Right kidney (tissue), 1 donor: ENCODE results near the gene SPECC1.
"Not testable (repeated sequence)": the region's sequence is repeated elsewhere in the genome, so short reads cannot be mapped to it uniquely, and the experiment has no call there.

Experiments
- DNase-seq: peaks from one replicate; pipeline ENCODE4 v3.0.0-alpha.2; 2016

The SPECC1 gene

DNA sequence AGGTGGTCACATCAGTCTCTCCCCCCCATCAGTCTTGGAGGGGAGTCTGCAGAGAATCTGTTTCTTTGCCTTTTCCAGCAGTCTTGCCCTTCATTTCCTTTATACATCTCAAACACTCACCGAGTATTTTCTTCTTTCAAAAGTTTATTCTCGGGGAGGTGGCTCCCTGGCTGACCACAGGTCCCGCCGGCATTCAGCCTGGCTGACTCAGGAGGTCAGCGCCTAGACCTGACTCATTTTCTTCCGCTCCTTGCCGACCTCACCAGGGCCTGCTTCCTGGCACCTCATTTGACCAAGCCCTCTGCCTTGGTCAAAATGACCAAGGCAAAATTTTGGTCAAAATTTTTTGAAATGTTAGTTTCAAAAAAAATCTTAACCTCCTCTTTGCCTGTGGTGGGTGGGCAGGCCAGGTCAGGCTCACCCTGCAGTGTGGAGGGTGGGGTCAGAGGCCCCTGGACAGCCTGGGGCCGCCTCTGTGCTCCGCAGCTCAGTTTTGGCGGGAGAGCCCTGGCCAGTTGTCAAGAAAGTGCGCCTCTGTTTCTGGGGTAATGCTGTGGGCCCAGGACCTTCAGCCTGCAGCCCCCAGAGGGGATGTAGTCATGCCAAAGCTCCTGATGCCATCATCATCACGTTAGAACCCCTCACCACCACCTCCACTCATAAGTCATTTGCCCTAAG is 165.6 kb downstream of the SPECC1 start:
- no peak for DNase-seq

DNA sequence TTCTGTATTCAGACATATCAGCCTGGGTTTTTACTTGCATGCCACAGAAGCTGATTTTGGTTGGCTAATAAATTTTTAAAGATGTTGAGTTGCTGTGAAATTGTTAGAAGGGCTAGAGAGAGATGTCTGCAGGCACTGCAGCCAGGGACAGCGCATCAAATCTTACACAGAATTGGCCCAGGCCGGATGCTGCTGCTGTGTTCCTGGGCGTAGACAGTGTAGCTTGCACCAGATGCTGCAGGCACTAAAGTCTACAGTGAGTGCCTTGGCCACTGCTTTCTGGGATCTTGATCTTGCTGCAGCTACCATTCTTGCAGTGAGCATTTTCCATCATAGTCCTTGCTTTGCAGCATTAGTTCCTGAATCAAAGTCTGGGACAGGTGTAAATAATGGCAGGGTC is 169.9 kb downstream of the SPECC1 start:
- no peak for DNase-seq

DNA sequence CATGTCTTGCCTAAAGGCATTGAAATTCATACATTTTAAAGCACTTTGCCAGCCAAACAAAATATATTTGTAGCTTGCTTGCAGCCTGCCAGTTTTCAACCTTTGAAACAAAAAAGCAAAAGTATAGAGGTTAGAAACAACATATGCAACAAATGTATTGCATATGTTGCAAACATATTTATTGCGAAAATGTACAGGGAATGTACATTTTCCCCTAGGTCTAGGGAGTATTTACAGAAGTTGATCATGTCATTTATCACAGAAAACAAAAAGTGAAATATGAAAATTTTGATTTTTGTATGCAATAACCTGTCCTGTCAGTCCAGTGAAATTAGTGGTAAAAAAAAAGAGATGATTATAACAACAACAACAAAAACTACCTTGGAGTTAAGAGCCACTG is 171.5 kb downstream of the SPECC1 start:
- DNase-seq = no peak

DNA sequence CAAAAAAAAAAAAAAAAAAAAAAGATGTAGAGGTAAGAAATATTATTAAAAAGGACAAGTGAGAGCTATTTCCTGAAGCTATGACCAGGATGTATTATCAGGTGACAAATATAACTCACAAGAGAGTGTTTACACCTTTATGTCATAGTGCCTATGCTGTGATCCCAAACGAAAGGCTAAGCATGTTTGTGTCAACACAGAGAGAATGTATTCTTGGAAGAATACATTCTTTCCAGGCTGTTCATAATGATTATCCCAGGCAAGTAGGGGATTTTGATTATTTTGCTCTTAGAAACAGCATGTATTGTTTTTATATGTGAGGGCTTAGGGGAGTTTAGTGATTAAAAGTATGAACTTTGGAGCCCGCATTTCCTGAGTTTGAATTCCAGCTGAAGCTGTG is 175.0 kb downstream of the SPECC1 start:
- no peak for DNase-seq

DNA sequence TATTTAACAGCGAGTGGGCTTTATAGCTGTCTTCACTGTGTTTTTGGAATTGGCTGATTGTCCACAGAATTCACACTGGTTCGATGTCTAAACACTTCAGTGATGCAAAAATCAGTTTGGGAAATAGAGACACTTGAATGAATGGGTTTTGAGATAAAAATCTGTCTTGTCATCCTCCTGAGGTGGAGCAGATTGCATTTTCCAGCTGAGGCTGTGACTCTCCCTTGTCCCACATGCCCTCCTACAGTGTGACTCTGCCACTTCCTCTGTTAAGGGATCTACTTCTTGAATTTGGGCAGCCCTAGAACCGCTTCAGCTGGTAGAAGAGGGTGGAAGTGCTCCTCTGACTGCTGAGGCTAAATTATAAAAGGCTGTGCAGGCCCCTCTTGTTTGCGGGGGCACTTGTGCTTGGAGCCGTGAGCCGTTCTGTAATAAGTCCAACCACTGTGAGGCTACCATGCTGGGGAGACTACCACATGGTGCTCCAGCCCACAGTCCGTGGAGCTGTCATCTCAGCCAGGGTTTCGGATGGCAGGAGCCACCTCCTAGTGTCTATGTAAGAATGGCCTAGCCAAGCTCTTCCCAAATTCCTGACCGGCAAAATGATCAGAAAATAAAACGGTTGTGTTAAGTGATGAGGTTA is 175.9 kb downstream of the SPECC1 start:
- DNase-seq = no peak

DNA sequence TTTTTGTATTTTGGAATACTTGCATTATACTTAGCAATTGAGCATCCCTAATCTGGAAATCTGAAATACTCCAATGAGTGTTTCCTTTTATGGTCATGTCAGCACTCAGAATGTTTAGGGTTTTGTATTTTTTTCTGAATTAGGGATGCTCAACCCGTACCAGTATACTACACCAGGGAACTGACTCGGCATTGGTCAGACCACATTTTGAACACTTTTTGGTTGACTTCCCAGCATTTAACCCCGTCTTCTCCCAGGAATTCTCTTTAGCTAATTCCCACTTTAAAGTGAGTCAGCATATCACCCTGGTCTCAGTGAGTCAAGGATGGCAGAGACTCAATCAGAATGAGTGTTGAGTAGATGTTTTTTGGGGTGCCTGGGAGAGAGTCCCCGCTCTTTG is 177.9 kb downstream of the SPECC1 start:
- no peak for DNase-seq

DNA sequence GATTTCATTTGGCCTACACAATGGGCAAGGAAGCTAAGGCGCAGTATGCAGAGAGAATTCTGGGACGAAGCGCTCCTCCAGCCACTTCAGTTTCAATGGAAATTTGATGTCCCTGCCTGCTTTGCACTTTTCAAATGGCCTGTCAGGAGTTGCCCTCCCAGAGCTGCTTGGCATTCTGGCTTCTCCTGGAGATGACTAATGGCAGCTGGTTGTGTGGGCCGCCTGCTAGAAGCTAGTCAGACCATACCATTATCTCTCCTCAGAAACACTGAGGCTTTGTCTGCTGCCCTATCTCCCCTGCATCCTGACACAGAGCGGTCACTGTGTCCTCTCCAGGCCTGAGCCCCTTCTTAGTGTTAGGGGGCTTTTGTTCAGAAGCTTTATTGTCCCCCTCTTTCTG is 180.1 kb downstream of the SPECC1 start:
- no peak for DNase-seq

DNA sequence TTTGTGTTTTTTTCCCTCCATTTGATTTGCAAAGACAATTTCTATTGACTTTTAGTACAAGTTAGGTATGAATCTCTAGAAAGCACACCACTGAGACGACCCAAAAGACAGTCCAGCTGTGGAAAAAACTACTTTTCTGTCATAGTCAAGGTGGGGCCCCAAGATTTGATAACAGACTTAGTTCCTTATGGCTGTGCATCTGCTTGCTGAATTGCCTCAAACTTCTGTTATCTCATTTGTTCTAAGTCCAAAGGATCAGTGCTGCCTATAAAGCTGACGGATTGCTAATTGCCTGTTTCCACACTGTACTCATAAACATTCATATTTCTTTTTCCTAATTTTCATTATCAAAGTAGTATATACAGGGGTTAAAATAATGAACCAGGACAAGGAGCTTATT is 180.8 kb downstream of the SPECC1 start:
- DNase-seq = no peak

DNA sequence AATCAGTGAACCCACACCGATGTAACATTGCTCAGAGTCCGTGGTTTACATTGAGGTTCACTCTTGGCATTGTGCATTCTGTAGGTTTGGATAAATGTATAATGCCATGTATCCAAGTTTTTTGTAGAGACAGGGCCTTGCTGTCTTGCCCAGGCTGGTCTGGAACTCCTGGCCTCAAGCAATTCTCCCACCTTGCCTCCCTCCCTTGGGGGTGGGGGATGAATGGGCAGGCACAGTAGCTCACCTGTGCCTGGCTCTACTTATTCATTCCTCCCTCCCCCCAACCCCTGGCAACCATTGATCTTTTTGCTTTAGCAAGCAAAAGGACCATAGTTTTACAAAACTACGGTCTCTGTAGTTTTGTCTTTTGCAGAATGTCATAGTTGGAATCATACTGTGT is 181.4 kb downstream of the SPECC1 start:
- no peak for DNase-seq

DNA sequence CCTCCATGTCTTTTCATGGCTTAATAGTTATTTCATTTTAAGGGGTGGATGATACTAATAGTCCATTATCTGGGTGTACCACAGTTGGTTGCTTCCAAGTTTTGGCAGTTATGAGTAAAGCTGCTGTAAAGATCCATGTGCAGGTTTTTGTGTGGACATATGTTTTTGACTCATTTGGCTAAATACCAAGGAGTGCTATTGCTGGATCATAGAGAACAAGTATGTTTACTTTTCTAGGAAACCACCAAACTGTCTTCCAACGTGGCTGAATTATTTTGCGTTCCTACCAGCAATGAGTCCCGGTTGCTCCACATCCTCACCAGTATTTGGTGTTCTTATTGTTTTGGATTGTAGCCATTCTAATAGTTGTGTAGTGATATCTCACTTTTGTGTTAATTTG is 181.9 kb downstream of the SPECC1 start:
- no peak for DNase-seq

DNA sequence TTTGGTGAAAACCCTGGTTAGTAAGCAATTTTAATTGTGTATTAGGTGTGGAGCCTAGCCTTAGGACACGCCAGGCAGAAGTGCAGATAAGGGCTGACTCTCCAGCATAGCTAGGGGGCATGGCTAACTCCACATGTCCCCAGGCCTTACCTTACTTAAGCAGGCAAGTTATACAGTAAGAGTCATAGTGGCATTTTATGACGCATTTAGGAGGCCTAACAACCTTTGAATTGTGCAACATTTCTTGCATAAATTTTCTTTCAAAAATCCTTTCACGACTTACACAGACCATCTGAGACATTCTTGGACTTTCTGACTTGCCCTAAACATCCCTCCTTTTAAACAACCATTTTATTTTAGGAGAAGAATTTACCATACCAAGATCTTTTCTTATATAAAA is 187.1 kb downstream of the SPECC1 start:
- not testable (repeated sequence) for DNase-seq

DNA sequence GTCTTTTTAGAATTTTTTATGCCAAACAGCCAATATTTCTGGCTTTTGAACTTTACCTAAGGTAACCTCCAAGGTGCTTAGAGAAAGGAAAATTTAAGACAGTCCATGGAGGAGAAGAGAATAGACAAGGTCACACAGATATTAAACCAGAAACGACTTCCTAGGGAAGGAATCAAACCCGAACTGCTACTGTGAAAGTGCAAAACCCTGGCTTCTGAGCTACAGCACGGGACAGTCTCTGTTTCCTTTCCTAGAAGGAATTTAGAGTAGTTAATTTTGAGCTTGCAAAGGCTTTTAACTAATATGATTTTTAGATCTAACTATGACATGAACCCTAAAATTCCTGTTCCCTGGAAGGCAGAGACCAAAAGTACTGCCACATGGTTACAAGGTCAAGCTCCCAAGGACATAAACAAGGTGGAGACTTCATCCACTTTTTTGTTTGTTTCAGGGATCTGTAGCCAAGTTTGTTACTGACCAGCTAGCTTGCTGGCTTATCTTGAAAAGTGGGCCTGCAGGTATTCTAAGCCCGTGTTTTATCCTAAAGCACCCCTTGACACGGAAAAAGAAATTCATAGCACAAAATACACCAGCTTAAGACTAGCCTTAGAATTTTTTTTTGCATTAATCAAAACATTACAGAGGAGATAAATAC is 188.2 kb downstream of the SPECC1 start:
- no peak for DNase-seq

DNA sequence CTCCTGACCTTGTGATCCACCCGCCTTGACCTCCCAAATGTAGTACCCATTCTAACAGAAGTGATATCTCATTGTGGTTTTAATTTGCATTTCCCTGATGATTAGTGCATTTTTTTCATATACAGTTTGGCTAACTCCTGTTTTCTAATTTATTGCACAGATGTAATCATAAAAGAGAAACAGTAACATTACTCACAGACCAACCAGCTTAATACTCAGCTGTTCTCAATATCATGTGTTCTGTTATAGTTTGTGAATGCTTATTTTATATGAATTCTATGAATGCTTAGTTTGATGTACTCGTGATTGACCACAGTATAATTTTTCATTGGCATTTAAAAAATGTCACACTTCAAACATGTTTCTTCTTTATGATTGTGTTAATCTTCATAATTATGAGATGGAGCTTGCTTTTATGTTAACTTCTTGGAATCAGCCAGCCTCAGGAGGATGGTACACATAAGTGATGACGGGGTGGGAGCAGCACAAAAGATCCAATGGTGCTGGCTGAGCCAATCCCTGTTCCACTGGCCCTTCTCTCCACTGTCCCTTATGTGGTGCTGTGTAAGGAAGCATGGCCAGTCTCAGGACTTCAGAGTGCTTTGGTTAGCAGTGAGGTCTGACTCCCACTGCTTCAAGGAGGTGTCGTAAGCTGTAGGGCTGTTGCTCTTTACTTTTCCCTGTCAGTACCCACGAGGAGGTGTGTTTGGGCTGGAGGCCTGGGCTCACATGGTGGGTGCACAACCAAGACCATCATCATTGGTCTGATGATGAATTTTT is 191.0 kb downstream of the SPECC1 start:
- no peak for DNase-seq

DNA sequence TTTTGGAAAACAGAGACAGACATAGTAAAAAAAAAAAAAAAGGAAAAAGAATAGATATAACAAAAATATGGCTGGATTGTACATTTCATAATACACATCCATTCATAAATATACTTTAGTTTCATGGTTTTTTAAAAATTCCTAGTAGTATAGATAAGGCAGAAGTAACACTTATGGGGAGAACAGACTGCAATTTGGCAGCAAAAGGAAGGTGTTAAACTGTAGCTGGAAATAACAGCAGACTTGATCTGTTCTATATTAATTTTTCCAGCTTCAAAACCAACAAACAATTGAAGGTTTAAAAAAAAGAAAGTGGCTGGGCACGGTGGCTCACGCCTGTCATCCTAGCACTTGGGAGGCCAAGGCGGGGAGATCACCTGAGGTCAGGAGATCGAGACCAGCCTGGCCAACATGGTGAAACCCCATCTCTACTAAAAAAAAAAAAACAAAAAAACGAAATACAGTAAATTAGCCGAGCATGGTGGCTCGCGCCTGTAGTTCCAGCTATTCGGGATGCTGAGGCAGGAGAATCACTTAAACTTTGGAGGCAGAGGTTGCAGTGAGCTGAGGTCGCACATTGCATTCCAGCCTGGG is 191.8 kb downstream of the SPECC1 start:
- DNase-seq = no peak

DNA sequence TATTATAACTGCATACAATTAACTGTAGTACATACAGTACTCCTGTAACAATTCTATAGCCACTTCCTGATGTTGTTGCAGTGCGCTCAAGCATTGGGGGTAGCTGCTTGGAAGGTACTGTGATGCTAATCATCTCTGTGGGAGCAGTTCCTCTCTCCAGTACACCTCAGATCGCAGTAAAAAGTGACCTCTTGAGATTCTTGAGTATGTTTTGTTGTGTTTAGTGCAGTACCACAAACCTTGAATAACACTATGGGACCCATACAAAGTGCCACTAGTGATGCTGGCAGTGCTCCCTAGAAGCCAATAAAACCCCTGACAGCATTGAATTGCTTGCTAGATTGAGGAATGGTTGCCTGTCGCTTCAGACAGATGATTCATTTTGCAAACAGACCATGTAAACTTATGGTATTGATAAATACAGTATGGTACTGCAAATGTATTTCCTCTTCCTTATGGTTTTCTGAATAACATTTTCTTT is 193.0 kb downstream of the SPECC1 start:
- DNase-seq = no peak

DNA sequence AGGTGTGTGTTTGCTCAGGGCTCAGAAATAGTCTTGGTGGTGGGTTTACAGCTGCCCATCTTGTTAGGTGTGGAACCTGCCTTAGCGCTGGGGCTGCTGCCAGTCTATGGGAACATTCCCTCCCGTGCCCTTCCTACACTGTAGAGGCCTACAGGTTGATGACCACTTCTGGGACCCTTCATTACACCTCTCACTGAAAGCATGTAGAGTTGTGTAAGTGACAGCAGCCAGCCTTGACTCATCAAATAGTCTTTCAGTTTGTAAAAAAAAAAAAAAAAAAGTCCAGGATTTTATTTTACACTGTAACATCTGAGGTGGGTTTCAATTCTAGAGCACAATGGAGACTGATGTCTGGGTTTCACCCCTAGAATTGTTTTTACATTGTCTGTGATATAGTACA is 193.9 kb downstream of the SPECC1 start:
- no peak for DNase-seq

DNA sequence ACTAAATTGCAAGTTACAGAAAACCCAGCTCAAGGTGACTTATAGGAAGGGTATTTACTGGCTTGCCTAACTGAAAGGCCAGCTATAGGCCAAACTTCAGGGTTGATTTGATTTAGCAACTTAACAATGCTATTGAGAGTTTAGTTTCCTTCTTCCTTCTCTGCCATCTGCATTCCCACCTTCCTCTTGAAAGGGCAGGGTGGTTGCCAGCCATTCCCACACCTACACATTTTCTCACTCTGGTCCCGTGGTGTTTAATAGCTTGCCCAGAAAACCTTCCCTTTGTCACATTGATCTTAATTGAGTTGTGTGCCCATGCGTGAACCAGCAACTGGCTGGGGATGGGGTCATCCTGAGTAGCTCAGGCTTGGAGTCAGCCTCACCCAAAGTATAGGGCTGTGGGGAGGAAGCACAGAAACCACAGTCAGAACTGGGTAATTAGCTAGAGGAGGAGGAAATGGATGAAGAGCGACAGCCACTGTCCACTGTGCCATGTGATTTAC is 194.7 kb downstream of the SPECC1 start:
- DNase-seq = no peak

DNA sequence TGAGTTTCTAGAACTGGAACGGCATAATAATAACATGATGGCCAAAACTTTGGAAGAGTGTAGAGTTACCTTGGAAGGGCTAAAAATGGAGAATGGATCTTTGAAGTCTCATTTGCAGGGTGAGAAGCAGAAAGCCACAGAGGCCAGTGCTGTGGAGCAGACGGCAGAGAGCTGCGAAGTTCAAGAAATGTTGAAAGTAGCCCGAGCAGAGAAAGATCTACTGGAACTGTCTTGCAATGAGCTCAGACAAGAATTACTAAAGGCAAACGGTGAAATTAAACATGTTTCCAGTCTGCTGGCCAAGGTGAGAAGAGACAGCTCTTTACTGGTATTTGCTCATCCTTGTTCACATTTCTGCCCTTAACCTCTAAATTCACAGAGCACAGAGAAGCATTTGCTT is 196.4 kb downstream of the SPECC1 start:
- no peak for DNase-seq

DNA sequence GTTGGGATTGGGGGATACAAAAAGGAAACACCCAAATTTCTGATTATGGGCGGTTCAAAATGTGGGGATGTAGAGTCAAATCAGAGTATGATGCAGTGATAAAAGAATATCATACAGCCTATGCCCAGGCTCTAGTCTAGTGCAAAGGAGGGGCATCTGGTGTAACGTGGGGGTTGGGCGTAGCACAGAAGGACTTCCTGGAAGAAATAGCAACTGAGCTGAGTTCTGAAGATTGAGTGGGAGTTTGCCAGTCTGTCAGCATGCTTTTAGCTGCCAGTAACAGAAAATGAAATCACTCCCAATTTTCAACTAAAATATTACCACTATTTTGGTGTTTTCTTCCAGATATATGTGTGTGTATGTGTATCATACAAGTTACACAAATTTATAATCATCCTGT is 196.9 kb downstream of the SPECC1 start:
- DNase-seq = no peak

DNA sequence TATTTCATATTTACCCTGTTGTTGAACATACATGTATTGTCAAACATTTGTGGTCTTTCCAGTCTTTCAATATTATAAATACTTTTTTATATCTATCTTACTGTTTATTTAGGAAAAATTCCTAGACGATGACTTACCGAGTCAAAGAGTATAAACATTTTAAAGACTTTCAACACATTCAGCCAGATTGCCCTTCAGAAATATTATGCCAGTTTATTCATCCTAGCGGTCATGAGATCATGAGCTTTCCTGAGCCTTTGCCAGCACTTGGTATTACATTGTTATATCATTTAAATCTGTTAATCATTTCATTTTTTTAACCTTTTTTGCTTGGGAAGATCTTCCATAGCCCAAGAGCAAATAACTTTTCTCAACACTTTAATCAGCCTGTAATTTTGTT is 197.4 kb downstream of the SPECC1 start:
- no peak for DNase-seq

DNA sequence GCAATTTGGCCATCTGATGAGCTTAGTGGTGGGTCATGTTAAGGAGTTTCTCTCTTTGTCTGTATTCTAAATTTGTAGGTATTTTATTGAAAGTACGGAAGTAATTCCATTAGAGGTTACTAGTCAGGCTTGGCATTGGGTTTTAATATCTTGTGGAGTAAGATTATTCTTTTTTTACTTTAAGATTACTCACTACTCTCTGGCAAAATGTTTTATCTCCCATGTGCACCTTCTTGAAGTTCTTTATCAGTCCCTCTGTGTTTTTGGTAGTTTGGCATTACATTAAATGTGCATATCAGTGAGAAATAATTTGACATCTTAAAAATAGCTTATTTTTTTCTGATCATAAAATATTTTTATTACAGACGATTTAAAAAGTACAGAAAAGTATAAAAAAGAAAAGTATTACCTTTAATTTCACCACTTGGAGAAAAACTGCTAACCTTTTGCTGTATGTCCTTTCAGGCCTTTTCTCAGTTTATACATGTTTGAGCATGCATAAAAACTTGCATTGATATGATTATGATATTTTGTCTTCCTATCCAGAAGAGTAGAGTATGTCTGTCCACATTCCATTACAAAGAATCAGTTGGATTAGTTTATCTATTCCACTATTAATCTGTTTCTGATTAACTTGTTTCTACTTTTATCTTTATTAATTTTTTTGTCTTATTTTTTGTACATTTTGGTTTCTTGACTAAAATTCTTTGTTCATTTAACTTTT is 198.3 kb downstream of the SPECC1 start:
- DNase-seq = no peak

DNA sequence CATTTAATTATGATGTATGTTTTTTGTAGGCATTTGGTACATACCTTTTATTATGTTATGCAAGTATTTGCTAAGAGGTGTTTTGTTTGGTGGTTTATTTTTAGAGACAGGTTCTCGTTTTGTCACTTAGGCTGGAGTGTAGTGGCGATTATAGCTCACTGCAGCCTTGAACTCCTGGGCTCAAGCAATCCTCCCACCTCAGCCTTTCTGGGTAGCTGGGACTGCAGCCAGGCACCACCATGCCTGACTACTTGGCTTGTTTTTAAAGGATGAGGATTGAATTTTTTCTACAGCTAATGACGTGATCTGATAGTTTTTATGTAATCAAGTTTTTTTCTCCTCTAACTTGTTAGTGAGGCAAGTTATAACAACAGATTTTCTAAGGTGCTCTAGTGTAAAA is 199.6 kb downstream of the SPECC1 start:
- no peak for DNase-seq
